Cardiac muscle cell (in vitro differentiated cells and primary cell): ENCODE measurements around the gene COL5A1. TPM values are rescaled to one million over a fixed set of nuclear protein-coding genes. Genes with fewer than 3 reads are reported as not detected.

Experiments used
- DNase-seq, 2 donors: peaks; one replicate each; pipeline versions ENCODE4 v3.0.0 to v3.0.0-alpha.2; 2010 to 2017; ENCODE audit warnings: low read depth in 1 of 2, low spot score in 1 of 2
- H3K27ac ChIP-seq: fragments of 200-600 bp; sonication (generic); 2 replicates; pipeline ENCODE4 v1.5.1; 2016
- H3K27me3 ChIP-seq: fragments of 200-600 bp; sonication (generic); 2 replicates; pipeline ENCODE4 v1.6.0; 2016; ENCODE audit warnings: control low read depth
- H3K36me3 ChIP-seq: fragments of 200-600 bp; sonication (generic); 2 replicates; pipeline ENCODE4 v1.5.1; 2016; ENCODE audit warnings: control low read depth
- H3K4me1 ChIP-seq: fragments of 200-600 bp; sonication (generic); 2 replicates; pipeline ENCODE4 v1.8.1; 2017; ENCODE audit warnings: low read depth, mild to moderate bottlenecking, mixed run types
- H3K4me3 ChIP-seq: fragments of 200-600 bp; sonication (generic); 2 replicates; pipeline ENCODE4 v1.5.1; 2016; ENCODE audit warnings: mild to moderate bottlenecking
- H3K9me3 ChIP-seq: fragments of 200-600 bp; sonication (generic); 2 replicates; pipeline ENCODE4 v1.5.1; 2017; ENCODE audit warnings: low read depth, mild to moderate bottlenecking, control low read depth
- CTCF ChIP-seq: IDR thresholded peaks from 2 replicates; pipeline ENCODE4 v1.5.1; 2012; ENCODE audit warnings: low read depth, mild to moderate bottlenecking, low read length
- polyA plus RNA-seq: library from polyadenylated mRNA; unstranded; fragments of >200 nt; fragmentation: Nextera tagmentation; extraction: Ambion mirVana; gene quantifications from 2 replicates; pipeline ENCODE4 v1.2.1, GENCODE V29; 2016
- total RNA-seq: library from RNA; depleted of rRNA; stranded (reverse); fragments of >200 nt; gene quantifications from 2 replicates; pipeline ENCODE4 v1.2.3, GENCODE V29; 2016

Gene COL5A1
- 75.5 and 129 TPM in 2 replicates for total RNA-seq
- 34.5 and 50.7 TPM in 2 replicates for polyA plus RNA-seq

DNA sequence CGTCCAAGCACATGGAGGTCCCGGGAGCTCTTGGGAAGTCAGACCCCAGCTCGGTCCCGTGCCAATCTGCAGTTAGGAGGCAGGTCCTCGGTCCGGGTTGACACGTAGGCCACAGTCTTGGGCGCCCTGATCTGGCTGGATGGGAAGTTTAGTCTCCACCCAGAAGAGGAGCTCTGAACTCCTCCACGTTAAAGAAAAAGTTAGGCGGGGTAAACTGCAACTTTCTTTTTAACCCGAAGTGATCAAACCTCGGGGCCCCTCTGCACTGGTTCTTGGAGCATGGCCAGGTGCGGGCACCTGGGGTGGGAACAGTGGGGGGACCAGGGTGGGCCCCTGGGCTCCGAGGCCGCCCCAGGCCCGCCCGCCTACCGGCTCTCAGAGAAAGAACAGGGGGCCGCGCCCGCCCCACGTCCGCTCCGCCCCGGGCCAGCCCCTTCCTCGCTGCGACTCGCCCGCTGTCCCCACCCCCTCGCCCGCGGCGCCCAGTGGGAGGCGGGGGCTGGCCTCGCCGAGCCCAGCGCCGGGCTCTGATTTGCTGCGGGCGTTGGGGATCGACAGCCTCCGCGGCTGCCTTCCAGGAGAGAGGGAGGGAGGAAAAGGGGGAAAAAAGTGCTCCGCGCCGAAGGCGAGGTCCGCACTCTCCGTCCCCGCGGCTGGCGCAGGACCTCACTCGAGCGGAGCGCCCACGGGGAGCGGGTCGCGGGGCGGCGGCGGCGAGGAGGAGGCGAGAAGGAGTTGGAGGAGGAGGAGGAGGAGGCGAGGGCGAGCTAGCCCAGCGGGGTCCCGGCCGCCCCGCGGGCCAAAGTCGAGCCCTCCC lies at the start of gene COL5A1:
Gene COL5A1, plus strand, starts transcription at position 631 of the 817 bp plus-strand sequence. CDS start 385 bp downstream, outside the sequence.
- H3K36me3 ChIP-seq: no peaks in the 10 kb centered on the region
- H3K9me3 ChIP-seq: no peaks in the 10 kb centered on the region
- H3K27ac ChIP-seq: peak within 1 kb of the TSS; percentile 79
- DNase-seq: peak; percentile 95 to 97
- peak within 1 kb of the TSS; percentile 86 for H3K4me3 ChIP-seq
- H3K27me3 ChIP-seq: no peaks in the 10 kb centered on the region
- H3K4me1 ChIP-seq: peaks cover 26% of the 10 kb centered on the region
- no peak for TF ChIP-seq CTCF

GRCh38 chr9:134592018-134592818 lies 49.4 kb upstream of the COL5A1 start:
- no peak overlapping the region for H3K4me3 ChIP-seq
- H3K9me3 ChIP-seq: peaks cover 4% of the 10 kb centered on the region
- DNase-seq: peak; percentile 32 to 90
- H3K27ac ChIP-seq: peak overlapping the region; percentile 60
- peaks cover 31% of the 10 kb centered on the region for H3K4me1 ChIP-seq
- no peaks in the 10 kb centered on the region for H3K27me3 ChIP-seq
- H3K36me3 ChIP-seq: no peaks in the 10 kb centered on the region
- no peak for TF ChIP-seq CTCF

- TF ChIP-seq CTCF: no peak
- no peak overlapping the region for H3K4me3 ChIP-seq
- no peak for DNase-seq
- H3K4me1 ChIP-seq: peaks cover 31% of the 10 kb centered on the region
- no peaks in the 10 kb centered on the region for H3K36me3 ChIP-seq
- no peak overlapping the region for H3K27ac ChIP-seq
- H3K9me3 ChIP-seq: peaks cover 4% of the 10 kb centered on the region
- H3K27me3 ChIP-seq: no peaks in the 10 kb centered on the region
Observed at GRCh38 chr9:134592819-134593200, 48.8 kb upstream of the COL5A1 start.

- Histone ChIP-seq H3K27ac (no peak overlapping the region), H3K9me3 (peaks cover 4% of the 10 kb centered on the region), H3K27me3 (no peaks in the 10 kb centered on the region), H3K36me3 (no peaks in the 10 kb centered on the region), H3K4me1 (peaks cover 31% of the 10 kb centered on the region), H3K4me3 (no peak overlapping the region)
- no peak for TF ChIP-seq CTCF
- DNase-seq: no peak
Observed at GRCh38 chr9:134593286-134594077, 48.1 kb upstream of the COL5A1 start.

- Histone ChIP-seq H3K27me3 (no peaks in the 10 kb centered on the region), H3K4me3 (no peak overlapping the region), H3K27ac (no peak overlapping the region), H3K4me1 (peaks cover 31% of the 10 kb centered on the region), H3K9me3 (peaks cover 4% of the 10 kb centered on the region), H3K36me3 (no peaks in the 10 kb centered on the region)
- no peak for DNase-seq
- no peak for TF ChIP-seq CTCF
Observed at GRCh38 chr9:134594078-134594941, 47.3 kb upstream of the COL5A1 start.
